Suprapubic skin (tissue), 4 donors: ENCODE measurements around the gene TPSD1.

Source experiments
- EP300 ChIP-seq: sonication (generic); formaldehyde crosslinking; IDR thresholded peaks from one replicate; pipeline ENCODE4 v1.6.1; 2017; ENCODE audit warnings: antibody characterized with exemption
- POLR2A ChIP-seq, 2 donors: fragments of 450-650 bp; IDR thresholded peaks; one replicate each; pipeline ENCODE4 v1.6.1; 2017; ENCODE audit warnings: antibody characterized with exemption in 2 of 2, mild to moderate bottlenecking in 2 of 2, moderate library complexity in 2 of 2
- POLR2AphosphoS5 ChIP-seq, 3 donors: sonication (generic); formaldehyde crosslinking; IDR thresholded peaks; one replicate each; pipeline ENCODE4 v1.6.1; 2017; ENCODE audit warnings: antibody characterized with exemption in 3 of 3
- TF ChIP-seq, protein P1 (sequence below), 2 donors: fragments of 200-600 bp in 1 of 2; fragments of 450-650 bp in 1 of 2; sonication (generic) in 1 of 2; IDR thresholded peaks; one replicate each; pipeline ENCODE4 v1.5.1; 2016 to 2019; ENCODE audit warnings: antibody characterized with exemption in 2 of 2, mild to moderate bottlenecking in 1 of 2, moderate library complexity in 1 of 2

DNA sequence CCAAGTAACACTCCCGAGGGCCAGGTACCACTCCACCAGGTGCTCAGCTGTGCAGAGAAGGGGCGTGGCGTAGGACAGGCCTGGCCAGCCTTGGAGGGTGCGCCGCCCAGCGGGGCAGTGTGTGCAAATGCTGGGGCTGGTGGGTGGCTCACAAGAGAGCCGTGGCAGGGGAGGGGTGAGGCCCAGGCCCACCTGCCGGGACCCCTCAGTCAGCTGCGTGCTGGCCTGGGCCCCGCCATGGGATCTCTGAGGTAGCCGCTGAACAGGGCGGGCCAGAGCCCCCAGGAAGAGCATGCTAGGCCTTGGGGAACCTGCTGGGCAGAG is 39.6 kb upstream of the TPSD1 start:
- TF ChIP-seq, protein P1, sequence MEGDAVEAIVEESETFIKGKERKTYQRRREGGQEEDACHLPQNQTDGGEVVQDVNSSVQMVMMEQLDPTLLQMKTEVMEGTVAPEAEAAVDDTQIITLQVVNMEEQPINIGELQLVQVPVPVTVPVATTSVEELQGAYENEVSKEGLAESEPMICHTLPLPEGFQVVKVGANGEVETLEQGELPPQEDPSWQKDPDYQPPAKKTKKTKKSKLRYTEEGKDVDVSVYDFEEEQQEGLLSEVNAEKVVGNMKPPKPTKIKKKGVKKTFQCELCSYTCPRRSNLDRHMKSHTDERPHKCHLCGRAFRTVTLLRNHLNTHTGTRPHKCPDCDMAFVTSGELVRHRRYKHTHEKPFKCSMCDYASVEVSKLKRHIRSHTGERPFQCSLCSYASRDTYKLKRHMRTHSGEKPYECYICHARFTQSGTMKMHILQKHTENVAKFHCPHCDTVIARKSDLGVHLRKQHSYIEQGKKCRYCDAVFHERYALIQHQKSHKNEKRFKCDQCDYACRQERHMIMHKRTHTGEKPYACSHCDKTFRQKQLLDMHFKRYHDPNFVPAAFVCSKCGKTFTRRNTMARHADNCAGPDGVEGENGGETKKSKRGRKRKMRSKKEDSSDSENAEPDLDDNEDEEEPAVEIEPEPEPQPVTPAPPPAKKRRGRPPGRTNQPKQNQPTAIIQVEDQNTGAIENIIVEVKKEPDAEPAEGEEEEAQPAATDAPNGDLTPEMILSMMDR (IDR thresholded peaks at IDR 0.05): no peak
- no peak for TF ChIP-seq POLR2A (IDR thresholded peaks at IDR 0.05)
- no peak for TF ChIP-seq POLR2AphosphoS5 (IDR thresholded peaks at IDR 0.05)
- TF ChIP-seq EP300: no peak
